ENCODE measurements around the gene TBC1D12.
"Not testable (repeated sequence)": the region's sequence is repeated elsewhere in the genome, so short reads cannot be mapped to it uniquely, and the experiment has no call there.

DNA sequence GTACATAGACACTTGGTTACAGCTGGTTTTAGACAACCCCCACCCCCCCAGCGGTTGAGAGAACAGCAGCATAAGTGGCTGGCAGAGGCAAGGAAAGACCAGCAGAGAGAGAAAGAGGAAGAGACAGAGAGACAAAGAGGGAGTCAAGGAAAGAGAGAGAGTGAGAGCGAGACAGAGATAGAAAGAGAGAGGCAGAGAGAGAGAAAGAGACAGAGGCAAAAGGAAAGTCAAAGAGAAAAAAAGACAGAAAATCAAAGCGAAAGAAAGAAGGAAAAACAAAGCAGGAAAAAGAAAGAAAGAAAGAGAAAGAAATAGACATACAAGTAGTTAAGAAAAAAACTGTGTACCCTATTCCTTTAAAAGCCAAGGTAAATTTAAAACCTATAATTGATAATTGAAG is 16.6 kb upstream of the TBC1D12 start:
- TF ChIP-seq POLR2A (IDR thresholded peaks at IDR 0.05) = not testable (repeated sequence)
- TF ChIP-seq, protein P1, sequence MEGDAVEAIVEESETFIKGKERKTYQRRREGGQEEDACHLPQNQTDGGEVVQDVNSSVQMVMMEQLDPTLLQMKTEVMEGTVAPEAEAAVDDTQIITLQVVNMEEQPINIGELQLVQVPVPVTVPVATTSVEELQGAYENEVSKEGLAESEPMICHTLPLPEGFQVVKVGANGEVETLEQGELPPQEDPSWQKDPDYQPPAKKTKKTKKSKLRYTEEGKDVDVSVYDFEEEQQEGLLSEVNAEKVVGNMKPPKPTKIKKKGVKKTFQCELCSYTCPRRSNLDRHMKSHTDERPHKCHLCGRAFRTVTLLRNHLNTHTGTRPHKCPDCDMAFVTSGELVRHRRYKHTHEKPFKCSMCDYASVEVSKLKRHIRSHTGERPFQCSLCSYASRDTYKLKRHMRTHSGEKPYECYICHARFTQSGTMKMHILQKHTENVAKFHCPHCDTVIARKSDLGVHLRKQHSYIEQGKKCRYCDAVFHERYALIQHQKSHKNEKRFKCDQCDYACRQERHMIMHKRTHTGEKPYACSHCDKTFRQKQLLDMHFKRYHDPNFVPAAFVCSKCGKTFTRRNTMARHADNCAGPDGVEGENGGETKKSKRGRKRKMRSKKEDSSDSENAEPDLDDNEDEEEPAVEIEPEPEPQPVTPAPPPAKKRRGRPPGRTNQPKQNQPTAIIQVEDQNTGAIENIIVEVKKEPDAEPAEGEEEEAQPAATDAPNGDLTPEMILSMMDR (IDR thresholded peaks at IDR 0.05) = not testable (repeated sequence)

All from stomach (tissue), 4 donors.